ENCODE results near the gene EFNA5.

Gene EFNA5

GRCh38 chr5:107639990-107640389, 30.7 kb downstream of the EFNA5 start:
- DNase-seq (ENCODE audit: low spot score), result no peak

GRCh38 chr5:107636555-107636954, 34.2 kb downstream of the EFNA5 start:
- no peak for DNase-seq (ENCODE audit: low spot score)

- no peak for DNase-seq (ENCODE audit: low spot score)
These were observed 34.7 kb downstream of the EFNA5 start for GRCh38 chr5:107636068-107636467.

DNA sequence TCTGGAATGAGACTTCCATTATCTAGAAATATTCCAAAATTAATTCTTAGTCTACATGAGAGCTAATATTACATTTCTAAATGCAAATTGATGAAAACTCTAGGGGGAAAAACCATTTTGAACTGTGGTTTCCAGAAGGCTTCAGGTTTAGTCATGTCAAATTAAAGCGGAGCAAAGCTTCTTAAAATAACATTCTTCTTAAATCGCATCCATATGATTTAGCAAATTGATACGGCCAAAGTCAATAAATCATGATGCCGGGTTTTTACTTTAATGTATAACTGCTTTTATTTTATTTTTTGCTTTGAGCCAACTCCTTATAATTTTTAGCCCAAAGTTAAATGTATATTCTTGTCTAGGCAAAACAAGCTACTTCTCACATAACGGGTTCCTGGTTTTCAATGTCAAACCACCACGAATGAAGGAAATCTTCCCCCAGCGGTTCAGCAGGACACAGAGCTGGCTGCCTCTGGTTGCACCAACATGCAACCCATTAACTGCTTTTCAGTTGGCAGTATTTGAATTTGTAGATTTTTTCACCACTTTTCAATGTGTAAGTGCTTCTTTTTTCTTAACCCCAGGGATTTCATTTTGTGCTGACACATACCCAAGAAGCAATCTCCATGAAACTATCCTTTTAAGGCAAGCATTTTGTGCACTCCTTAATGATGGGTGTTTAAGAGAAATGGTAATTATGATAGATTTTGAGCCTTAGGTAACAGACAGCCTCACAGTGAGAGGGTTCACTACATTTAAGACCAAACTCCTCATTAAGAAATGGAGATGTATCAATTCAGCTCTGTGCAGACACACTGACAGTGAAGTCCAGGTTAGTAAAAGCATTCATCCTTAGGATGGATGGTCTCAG, 35.5 kb downstream of the EFNA5 start:
- DNase-seq (ENCODE audit: low spot score), result no peak

DNA sequence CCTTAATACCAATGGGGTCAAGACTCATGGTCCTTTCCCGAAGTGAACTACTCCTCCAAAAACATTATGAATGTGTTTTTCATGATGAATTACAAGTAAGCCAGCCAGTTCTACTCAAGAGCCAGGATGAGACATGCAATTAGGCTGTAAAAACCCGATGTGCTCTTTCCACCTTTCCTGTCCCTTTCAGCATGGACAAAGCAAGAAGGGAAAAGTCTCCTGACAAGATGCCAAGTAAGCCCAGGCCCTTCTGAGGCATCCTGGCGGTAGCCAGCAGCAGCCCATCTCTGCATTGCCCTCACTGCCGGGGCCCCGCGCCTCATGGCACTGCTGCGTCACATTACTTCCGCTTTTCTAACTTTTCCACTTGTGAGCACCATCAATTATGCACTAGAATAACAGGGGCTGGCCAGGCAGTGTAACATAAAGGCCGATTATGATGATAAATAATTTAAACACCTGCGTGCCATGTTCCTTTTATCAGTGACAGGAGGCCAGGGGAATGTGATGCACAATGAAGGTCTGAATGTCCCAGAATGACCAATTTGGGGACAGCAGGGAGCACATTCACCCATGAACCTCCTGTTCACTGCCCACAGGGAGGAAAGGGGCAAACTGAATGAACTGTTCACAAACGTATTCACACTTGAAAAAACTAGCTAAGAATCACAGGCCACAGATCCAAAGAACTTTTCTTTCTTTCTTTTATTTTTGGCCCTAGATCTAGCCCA, 37.4 kb downstream of the EFNA5 start:
- DNase-seq (ENCODE audit: low spot score), result no peak

GRCh38 chr5:107631805-107632362, 38.9 kb downstream of the EFNA5 start:
- no peak for DNase-seq (ENCODE audit: low spot score)

GRCh38 chr5:107630184-107630583, 40.6 kb downstream of the EFNA5 start:
- no peak for DNase-seq (ENCODE audit: low spot score)

DNA sequence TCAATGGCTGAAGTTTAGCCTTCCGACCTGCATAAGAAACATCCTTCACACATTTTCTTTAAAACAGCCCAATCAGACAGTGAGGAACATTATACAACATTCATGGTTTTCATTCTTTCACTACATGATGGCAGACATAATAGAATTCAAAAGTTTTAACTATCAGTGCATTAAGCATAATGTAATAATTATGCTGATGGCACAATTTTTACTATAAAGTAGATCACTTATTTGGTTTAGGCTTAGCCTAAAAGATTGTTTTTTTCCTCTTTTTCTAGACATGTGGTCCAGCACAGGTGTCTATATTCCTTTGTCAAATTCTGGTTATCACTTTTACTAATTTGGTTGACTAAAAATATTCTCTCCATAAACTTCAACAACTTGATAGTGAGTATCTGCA, 46.5 kb downstream of the EFNA5 start:
- DNase-seq (ENCODE audit: low spot score), result no peak

- no peak for DNase-seq (ENCODE audit: low spot score)
These were observed 49.6 kb downstream of the EFNA5 start for GRCh38 chr5:107621089-107621488.

DNA sequence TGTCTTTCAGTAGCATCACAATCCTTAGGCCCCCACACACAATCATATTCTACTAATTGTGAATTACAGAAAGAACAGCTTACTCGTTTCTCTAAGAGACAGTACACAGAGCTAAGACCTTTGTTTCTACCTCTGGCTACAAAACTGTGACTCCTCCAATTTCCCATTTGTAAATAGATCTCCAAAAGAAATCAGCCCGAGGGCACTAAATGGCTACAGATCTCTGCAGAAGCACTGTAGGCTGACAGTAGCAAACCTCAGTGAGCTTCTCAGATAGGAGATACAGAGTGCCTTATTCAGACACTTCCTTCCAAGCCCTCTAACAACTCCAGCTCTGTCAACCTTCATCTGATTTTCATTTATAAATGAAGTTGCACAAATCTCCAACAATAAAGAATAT, 51.0 kb downstream of the EFNA5 start:
- no peak for DNase-seq (ENCODE audit: low spot score)

DNA sequence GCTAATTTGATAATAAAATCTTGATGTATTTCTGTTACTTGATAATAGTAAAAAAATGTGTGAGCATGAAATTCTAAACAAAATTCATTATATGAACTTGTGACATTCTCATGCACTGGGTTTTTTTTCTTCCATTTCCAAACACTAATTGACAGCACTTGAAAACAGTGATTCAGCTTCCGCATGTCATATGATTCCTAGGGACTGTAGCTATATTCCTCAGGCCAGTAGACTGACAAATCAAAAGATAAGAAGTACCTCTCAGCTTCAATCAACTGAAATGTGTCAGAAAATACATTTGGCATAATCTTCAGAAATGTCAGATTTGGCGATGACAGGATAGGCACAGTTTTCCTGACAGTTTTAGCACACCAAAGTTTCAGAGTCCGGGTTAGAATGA, 52.5 kb downstream of the EFNA5 start:
- no peak for DNase-seq (ENCODE audit: low spot score)

- no peak for DNase-seq (ENCODE audit: low spot score)
These were observed 53.7 kb downstream of the EFNA5 start for GRCh38 chr5:107617052-107617451.

DNA sequence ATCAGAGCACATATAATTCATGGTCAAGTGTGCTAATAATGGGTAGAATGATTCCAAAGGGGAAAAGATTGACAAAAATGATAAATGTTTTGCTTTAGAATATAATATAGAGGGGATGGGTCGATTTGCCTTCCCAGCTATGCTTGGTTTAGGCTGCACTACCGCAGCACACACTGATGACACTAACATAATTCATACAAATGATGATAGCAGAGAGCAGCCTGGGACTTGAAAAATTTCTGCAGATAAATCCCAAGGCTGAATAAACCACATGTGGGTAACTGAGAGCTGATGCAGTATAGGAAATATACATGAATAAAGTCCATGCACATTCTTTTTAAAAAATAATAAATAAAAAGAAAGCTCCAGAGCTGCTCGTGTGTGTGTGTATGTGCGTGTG, 54.5 kb downstream of the EFNA5 start:
- DNase-seq (ENCODE audit: low spot score), result no peak

- no peak for DNase-seq (ENCODE audit: low spot score)
These were observed 55.4 kb downstream of the EFNA5 start for GRCh38 chr5:107615299-107615817.

GRCh38 chr5:107612541-107612940, 58.2 kb downstream of the EFNA5 start:
- DNase-seq (ENCODE audit: low spot score), result no peak

- no peak for DNase-seq (ENCODE audit: low spot score)
These were observed 59.9 kb downstream of the EFNA5 start for GRCh38 chr5:107610798-107611197.

- no peak for DNase-seq (ENCODE audit: low spot score)
These were observed 62.9 kb downstream of the EFNA5 start for GRCh38 chr5:107607671-107608345.

DNA sequence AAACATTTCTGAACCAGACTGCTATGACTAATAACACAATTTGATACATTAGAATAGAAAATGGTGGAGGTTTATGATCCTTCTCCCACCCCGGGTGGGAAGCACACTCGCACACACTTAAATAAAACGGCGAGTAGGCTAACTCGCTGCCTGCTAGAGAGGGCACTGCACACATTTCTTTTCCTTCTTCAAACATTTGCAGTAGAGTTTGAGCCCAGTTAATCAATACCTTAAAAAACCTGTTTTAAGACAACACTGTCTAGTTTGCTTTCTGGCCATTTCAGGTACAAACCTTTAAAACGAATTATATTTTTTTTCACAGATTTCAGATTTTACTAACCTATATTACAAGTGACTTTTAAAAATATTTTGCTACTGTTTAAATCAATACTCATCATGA, 63.5 kb downstream of the EFNA5 start:
- no peak for DNase-seq (ENCODE audit: low spot score)

- no peak for DNase-seq (ENCODE audit: low spot score)
These were observed 65.1 kb downstream of the EFNA5 start for GRCh38 chr5:107605596-107606125.

GRCh38 chr5:107604990-107605389, 65.7 kb downstream of the EFNA5 start:
- no peak for DNase-seq (ENCODE audit: low spot score)

GRCh38 chr5:107604146-107604910, 66.4 kb downstream of the EFNA5 start:
- DNase-seq (ENCODE audit: low spot score), result no peak
